Transverse colon (tissue), 3 donors: ENCODE data around the gene C10orf143.

Experiments used
- CTCF ChIP-seq, 5 experiments: fragments of 200-600 bp in 3 of 5; fragments of 450-650 bp in 2 of 5; sonication (generic) in 3 of 5; IDR thresholded peaks; 1 replicate in 2 of 5; 2 replicates in 3 of 5; pipeline ENCODE4 v1.5.1; 2016 to 2017; ENCODE audit warnings: antibody characterized with exemption in 5 of 5, inconsistent platforms in 3 of 5, mild to moderate bottlenecking in 2 of 5, moderate library complexity in 1 of 5
- EP300 ChIP-seq: sonication (generic); formaldehyde crosslinking; IDR thresholded peaks from one replicate; pipeline ENCODE4 v1.6.1; 2017; ENCODE audit warnings: antibody characterized with exemption, low read depth

GRCh38 chr10:130038019-130038555 lies 72.5 kb downstream of the C10orf143 start:
- TF ChIP-seq CTCF (IDR thresholded peaks at IDR 0.05), result no peak
- no peak for TF ChIP-seq EP300
